HepG2 (cell line): Measurements from ENCODE around the gene SLC25A25. TPM values are rescaled to one million over a fixed set of nuclear protein-coding genes. Genes with fewer than 3 reads are reported as not detected.

ENCODE experiments used
- ATF1 ChIP-seq: IDR thresholded peaks from 2 replicates; pipeline ENCODE4 v1.6.1; 2016; ENCODE audit warnings: mild to moderate bottlenecking, control low read depth
- CENPX ChIP-seq: sonication (generic); formaldehyde crosslinking; IDR thresholded peaks from 2 replicates; pipeline ENCODE4 v1.9.0; 2021; ENCODE audit warnings: mild to moderate bottlenecking, missing genetic modification reagents, moderate library complexity
- DR1 ChIP-seq: sonication (generic); formaldehyde crosslinking; IDR thresholded peaks from 2 replicates; pipeline ENCODE4 v1.8.0; 2021; ENCODE audit warnings: mild to moderate bottlenecking, missing genetic modification reagents, inconsistent platforms
- SPEN ChIP-seq: sonication (generic); formaldehyde crosslinking; IDR thresholded peaks from 2 replicates; pipeline ENCODE4 v1.5.1; 2020; ENCODE audit warnings: low read depth, mild to moderate bottlenecking, missing genetic modification reagents
- SRSF4 ChIP-seq: fragments of 200-400 bp; formaldehyde crosslinking; IDR thresholded peaks from one replicate; pipeline ENCODE4 v1.6.1; 2018; ENCODE audit warnings: mild to moderate bottlenecking, low read depth, low read length, moderate library complexity; ENCODE audit not compliant: poor library complexity, severe bottlenecking
- STAT5B ChIP-seq: sonication (generic); formaldehyde crosslinking; IDR thresholded peaks from 2 replicates; pipeline ENCODE4 v1.4.0; 2020; ENCODE audit warnings: missing genetic modification reagents
- WIZ ChIP-seq: sonication (generic); formaldehyde crosslinking; IDR thresholded peaks from 2 replicates; pipeline ENCODE4 v1.5.1; 2020; ENCODE audit warnings: mild to moderate bottlenecking, missing genetic modification reagents
- ZGPAT ChIP-seq: IDR thresholded peaks from 2 replicates; pipeline ENCODE4 v1.6.1; 2016; ENCODE audit warnings: mild to moderate bottlenecking
- ZMYM3 ChIP-seq: sonication (generic); formaldehyde crosslinking; IDR thresholded peaks from 2 replicates; pipeline ENCODE4 v1.5.1; 2020; ENCODE audit warnings: mild to moderate bottlenecking, missing genetic modification reagents
- ZNF101 ChIP-seq: sonication (generic); formaldehyde crosslinking; IDR thresholded peaks from 2 replicates; pipeline ENCODE4 v1.4.0; 2020; ENCODE audit warnings: mild to moderate bottlenecking, low read depth, missing genetic modification reagents, borderline replicate concordance
- ZNF121 ChIP-seq: sonication (generic); formaldehyde crosslinking; IDR thresholded peaks from 2 replicates; pipeline ENCODE4 v1.5.0; 2020; ENCODE audit warnings: mild to moderate bottlenecking, missing genetic modification reagents
- ZNF253 ChIP-seq: sonication (generic); formaldehyde crosslinking; IDR thresholded peaks from 2 replicates; pipeline ENCODE4 v1.8.0; 2022; ENCODE audit warnings: mild to moderate bottlenecking, missing genetic modification reagents, borderline replicate concordance
- ZNF292 ChIP-seq: sonication (generic); formaldehyde crosslinking; IDR thresholded peaks from 2 replicates; pipeline ENCODE4 v1.8.1; 2022; ENCODE audit warnings: mild to moderate bottlenecking, low read depth, missing genetic modification reagents, borderline replicate concordance
- ZNF350 ChIP-seq: sonication (generic); formaldehyde crosslinking; IDR thresholded peaks from 2 replicates; pipeline ENCODE4 v1.4.0; 2020; ENCODE audit warnings: mild to moderate bottlenecking, low read depth, missing genetic modification reagents, borderline replicate concordance
- ZNF543 ChIP-seq: sonication (generic); formaldehyde crosslinking; IDR thresholded peaks from 2 replicates; pipeline ENCODE4 v1.4.0; 2020; ENCODE audit warnings: mild to moderate bottlenecking, missing genetic modification reagents
- ZNF562 ChIP-seq: sonication (generic); formaldehyde crosslinking; IDR thresholded peaks from 2 replicates; pipeline ENCODE4 v1.8.0; 2022; ENCODE audit warnings: missing genetic modification reagents, borderline replicate concordance
- ZNF75D ChIP-seq: sonication (generic); formaldehyde crosslinking; IDR thresholded peaks from 2 replicates; pipeline ENCODE4 v1.8.1; 2023; ENCODE audit warnings: missing genetic modification reagents, mild to moderate bottlenecking, borderline replicate concordance
- ZNF772 ChIP-seq: sonication (generic); formaldehyde crosslinking; IDR thresholded peaks from 2 replicates; pipeline ENCODE4 v1.5.0; 2020; ENCODE audit warnings: mild to moderate bottlenecking, missing genetic modification reagents
- ZNF850 ChIP-seq: sonication (generic); formaldehyde crosslinking; conservative IDR thresholded peaks from 2 replicates; pipeline ENCODE4 v1.9.0; 2021; ENCODE audit warnings: mild to moderate bottlenecking, missing genetic modification reagents
- polyA plus RNA-seq, 8 experiments: library from polyadenylated mRNA; depleted of rRNA in 3 of 8; stranded (reverse) in 7 of 8; unstranded in 1 of 8; fragments of >200 nt; fragmentation: Illumina TruSeq in 4 of 8; extraction: Trizol in 4 of 8; gene quantifications; 2 replicates each; pipeline versions ENCODE4 v1.2.1 to v1.2.3, GENCODE V29; 2011 to 2016; ENCODE audit warnings: low read depth in 4 of 8, missing spikeins in 1 of 8, mixed read lengths in 1 of 8; ENCODE audit not compliant: insufficient read depth in 1 of 8
- total RNA-seq, 5 experiments: library from RNA; depleted of rRNA; stranded (reverse); fragments of >200 nt; fragmentation: Illumina TruSeq; extraction: Trizol; gene quantifications; 2 replicates each; pipeline ENCODE4 v1.2.3, GENCODE V29; 2016; ENCODE audit warnings: low read depth in 1 of 5
- TF ChIP-seq, protein P1 (sequence below): sonication (generic); formaldehyde crosslinking; IDR thresholded peaks from 2 replicates; pipeline ENCODE4 v1.8.0; 2022; ENCODE audit warnings: missing genetic modification reagents, low read depth, mild to moderate bottlenecking, borderline replicate concordance
- TF ChIP-seq, protein P2 (sequence below): sonication (generic); formaldehyde crosslinking; IDR thresholded peaks from 2 replicates; pipeline ENCODE4 v1.5.0; 2020; ENCODE audit warnings: mild to moderate bottlenecking, missing genetic modification reagents, borderline replicate concordance
- TF ChIP-seq, protein P3 (sequence below): sonication (generic); formaldehyde crosslinking; IDR thresholded peaks from 2 replicates; pipeline ENCODE4 v1.4.0; 2020; ENCODE audit warnings: missing genetic modification reagents

Gene SLC25A25
- total and polyA plus RNA-seq, 2 of the 13 experiments (the other 11 are each of a cell fraction or from before 2014, with no cell fraction given) = 10.5 to 24.8 TPM

DNA sequence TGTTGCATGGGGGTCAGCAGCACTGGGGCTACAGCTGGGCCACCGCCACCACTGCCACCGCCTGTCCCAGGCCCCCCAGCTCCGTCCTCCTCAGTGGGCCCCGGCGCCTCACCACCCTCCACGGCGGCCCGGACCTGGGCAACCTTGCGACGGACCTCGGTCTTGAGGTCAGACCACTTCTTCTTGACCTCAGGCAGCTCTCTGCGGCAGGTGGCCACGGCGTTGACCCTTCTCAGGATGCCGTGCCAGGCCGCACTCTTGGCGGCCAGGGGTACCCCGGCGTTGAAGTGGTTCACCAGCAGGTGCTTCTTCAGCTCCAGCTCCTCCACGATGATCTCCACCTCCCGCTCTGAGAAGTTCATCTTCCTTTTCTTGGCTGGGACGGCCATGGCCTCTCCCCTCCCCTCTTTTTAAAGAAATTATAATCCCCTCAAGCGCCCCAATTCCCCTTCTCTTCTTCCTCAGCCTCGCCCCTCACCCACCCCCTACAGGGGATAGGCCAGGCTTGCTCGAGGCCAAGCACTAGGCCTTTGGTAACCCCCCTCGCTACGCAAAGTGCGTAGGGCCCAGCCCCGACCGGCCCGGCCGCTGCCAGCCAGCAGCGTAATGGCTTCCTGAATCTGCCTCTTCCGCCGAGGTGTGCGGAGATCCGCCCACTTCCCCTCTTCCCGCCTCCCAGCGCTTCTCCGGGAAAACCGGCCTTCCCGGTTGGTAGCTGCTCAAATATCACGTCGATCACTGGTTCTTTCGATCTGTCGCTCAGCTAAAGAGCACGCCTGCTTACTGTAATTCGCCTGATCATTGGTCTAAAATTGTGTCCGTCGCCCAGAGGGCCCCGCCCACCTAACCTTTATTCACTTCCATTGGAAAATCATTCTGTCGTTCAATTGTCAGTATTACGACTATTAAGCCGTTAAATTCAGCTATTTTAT is 1.1 kb upstream of the SLC25A25 start, which contains the start of gene NAIF1 (continued):
- TF ChIP-seq ZGPAT (CRISPR knock-in tag) (no peak), STAT5B (CRISPR knock-in tag) (no peak), ZNF292 (CRISPR knock-in tag) (no peak), ZNF543 (CRISPR knock-in tag) (no peak), ZNF850 (CRISPR knock-in tag) (no peak), SRSF4 (no peak), ZNF101 (CRISPR knock-in tag) (no peak), ZNF253 (CRISPR knock-in tag) (no peak), SPEN (CRISPR knock-in tag) (peak; percentile 46), ZNF75D (CRISPR knock-in tag) (no peak), ATF1 (CRISPR knock-in tag) (peak; percentile 86), WIZ (CRISPR knock-in tag) (no peak), CENPX (CRISPR knock-in tag) (no peak), ZNF121 (CRISPR knock-in tag) (no peak), ZNF562 (CRISPR knock-in tag) (no peak), DR1 (CRISPR knock-in tag) (no peak), ZNF772 (CRISPR knock-in tag) (no peak), ZNF350 (peak; percentile 11; the same call in 1 of the 2 replicates), ZMYM3 (CRISPR knock-in tag) (no peak)
- TF ChIP-seq, protein P1, sequence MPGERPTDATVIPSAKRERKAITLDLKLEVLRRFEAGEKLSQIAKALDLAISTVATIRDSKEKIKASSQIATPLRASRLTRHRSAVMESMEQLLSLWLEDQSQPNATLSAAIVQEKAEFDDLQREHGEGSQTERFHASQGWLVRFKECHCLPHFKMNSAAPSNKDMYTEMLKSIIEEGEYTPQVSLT (CRISPR knock-in tag) = no peak
- TF ChIP-seq, protein P2, sequence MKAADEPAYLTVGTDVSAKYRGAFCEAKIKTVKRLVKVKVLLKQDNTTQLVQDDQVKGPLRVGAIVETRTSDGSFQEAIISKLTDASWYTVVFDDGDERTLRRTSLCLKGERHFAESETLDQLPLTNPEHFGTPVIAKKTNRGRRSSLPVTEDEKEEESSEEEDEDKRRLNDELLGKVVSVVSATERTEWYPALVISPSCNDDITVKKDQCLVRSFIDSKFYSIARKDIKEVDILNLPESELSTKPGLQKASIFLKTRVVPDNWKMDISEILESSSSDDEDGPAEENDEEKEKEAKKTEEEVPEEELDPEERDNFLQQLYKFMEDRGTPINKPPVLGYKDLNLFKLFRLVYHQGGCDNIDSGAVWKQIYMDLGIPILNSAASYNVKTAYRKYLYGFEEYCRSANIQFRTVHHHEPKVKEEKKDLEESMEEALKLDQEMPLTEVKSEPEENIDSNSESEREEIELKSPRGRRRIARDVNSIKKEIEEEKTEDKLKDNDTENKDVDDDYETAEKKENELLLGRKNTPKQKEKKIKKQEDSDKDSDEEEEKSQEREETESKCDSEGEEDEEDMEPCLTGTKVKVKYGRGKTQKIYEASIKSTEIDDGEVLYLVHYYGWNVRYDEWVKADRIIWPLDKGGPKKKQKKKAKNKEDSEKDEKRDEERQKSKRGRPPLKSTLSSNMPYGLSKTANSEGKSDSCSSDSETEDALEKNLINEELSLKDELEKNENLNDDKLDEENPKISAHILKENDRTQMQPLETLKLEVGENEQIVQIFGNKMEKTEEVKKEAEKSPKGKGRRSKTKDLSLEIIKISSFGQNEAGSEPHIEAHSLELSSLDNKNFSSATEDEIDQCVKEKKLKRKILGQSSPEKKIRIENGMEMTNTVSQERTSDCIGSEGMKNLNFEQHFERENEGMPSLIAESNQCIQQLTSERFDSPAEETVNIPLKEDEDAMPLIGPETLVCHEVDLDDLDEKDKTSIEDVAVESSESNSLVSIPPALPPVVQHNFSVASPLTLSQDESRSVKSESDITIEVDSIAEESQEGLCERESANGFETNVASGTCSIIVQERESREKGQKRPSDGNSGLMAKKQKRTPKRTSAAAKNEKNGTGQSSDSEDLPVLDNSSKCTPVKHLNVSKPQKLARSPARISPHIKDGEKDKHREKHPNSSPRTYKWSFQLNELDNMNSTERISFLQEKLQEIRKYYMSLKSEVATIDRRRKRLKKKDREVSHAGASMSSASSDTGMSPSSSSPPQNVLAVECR (CRISPR knock-in tag) = no peak
- TF ChIP-seq, protein P3, sequence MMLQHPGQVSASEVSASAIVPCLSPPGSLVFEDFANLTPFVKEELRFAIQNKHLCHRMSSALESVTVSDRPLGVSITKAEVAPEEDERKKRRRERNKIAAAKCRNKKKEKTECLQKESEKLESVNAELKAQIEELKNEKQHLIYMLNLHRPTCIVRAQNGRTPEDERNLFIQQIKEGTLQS (CRISPR knock-in tag) = no peak; the same call in 1 of the 2 replicates
